Measurements from ENCODE around the gene DENR. TPM values are rescaled to one million over a fixed set of nuclear protein-coding genes. Genes with fewer than 3 reads are reported as not detected.

Gene DENR
- total RNA-seq, 1 experiment from 2014 or later: 83.2 TPM

GRCh38 chr12:122811777-122812176 is 59.2 kb downstream of the DENR start:
- H3K4me3 ChIP-seq (ENCODE audit: low read depth, low read length): no peak overlapping the region
- no peak for DNase-seq
- no peak overlapping the region for H3K4me3 Mint-ChIP-seq (ENCODE audit: unreplicated experiment)
- no peaks in the 10 kb centered on the region for H3K27me3 ChIP-seq (replicated peaks; ENCODE audit: control insufficient read depth, insufficient read depth, low read length)
- peaks cover 6% of the 10 kb centered on the region for H3K4me1 Mint-ChIP-seq (ENCODE audit: low read depth, unreplicated experiment)
- no peak overlapping the region for H3K27ac Mint-ChIP-seq (ENCODE audit: unreplicated experiment)
- ChIA-PET CTCF (no interaction called here), POLR2A (no interaction called here)
- H3K9me3 ChIP-seq: no peaks in the 10 kb centered on the region
- H3K36me3 Mint-ChIP-seq (ENCODE audit: insufficient read depth, unreplicated experiment): no peaks in the 10 kb centered on the region
- intact Hi-C loops (cut with micrococcal nuclease; ENCODE audit: unreplicated experiment): no loop called here
- H3K9me3 Mint-ChIP-seq (ENCODE audit: unreplicated experiment): no peaks in the 10 kb centered on the region
- H3K4me1 ChIP-seq: peaks cover 6% of the 10 kb centered on the region; the same call in 1 of the 2 replicates
- no TSS peak for BruUV-seq (replicated peaks)
- TF ChIP-seq CTCF (IDR thresholded peaks at IDR 0.05; ENCODE audit: insufficient read depth in 1 of 2, low read depth in 1 of 2, low read length in 1 of 2, severe bottlenecking in 1 of 2, unreplicated experiment in 1 of 2): no peak
- H3K36me3 ChIP-seq (ENCODE audit: control insufficient read depth, insufficient read depth, low read length): no peaks in the 10 kb centered on the region
- H3K27me3 Mint-ChIP-seq (ENCODE audit: insufficient read depth, unreplicated experiment): no peaks in the 10 kb centered on the region

GRCh38 chr12:122813310-122813713 is 60.7 kb downstream of the DENR start:
- H3K4me1 ChIP-seq: peaks cover 6% of the 10 kb centered on the region; the same call in 1 of the 2 replicates
- CTCF ChIA-PET: no interaction called here
- BruUV-seq (replicated peaks): no TSS peak
- H3K4me3 Mint-ChIP-seq (ENCODE audit: unreplicated experiment): no peak overlapping the region
- POLR2A ChIA-PET: no interaction called here
- H3K36me3 ChIP-seq (ENCODE audit: control insufficient read depth, insufficient read depth, low read length): no peaks in the 10 kb centered on the region
- peaks cover 6% of the 10 kb centered on the region for H3K4me1 Mint-ChIP-seq (ENCODE audit: low read depth, unreplicated experiment)
- no peaks in the 10 kb centered on the region for H3K27me3 Mint-ChIP-seq (ENCODE audit: insufficient read depth, unreplicated experiment)
- no peak for TF ChIP-seq CTCF (IDR thresholded peaks at IDR 0.05; ENCODE audit: insufficient read depth in 1 of 2, low read depth in 1 of 2, low read length in 1 of 2, severe bottlenecking in 1 of 2, unreplicated experiment in 1 of 2)
- intact Hi-C loops (cut with micrococcal nuclease; ENCODE audit: unreplicated experiment): no loop called here
- H3K27ac Mint-ChIP-seq (ENCODE audit: unreplicated experiment): no peak overlapping the region
- H3K4me3 ChIP-seq (ENCODE audit: low read depth, low read length): no peak overlapping the region
- no peaks in the 10 kb centered on the region for H3K27me3 ChIP-seq (replicated peaks; ENCODE audit: control insufficient read depth, insufficient read depth, low read length)
- H3K9me3 ChIP-seq: no peaks in the 10 kb centered on the region
- no peak for DNase-seq
- H3K9me3 Mint-ChIP-seq (ENCODE audit: unreplicated experiment): no peaks in the 10 kb centered on the region
- H3K36me3 Mint-ChIP-seq (ENCODE audit: insufficient read depth, unreplicated experiment): no peaks in the 10 kb centered on the region

GRCh38 chr12:122819209-122819785 is 66.7 kb downstream of the DENR start:
- no peak for TF ChIP-seq CTCF (IDR thresholded peaks at IDR 0.05; ENCODE audit: insufficient read depth in 1 of 2, low read depth in 1 of 2, low read length in 1 of 2, severe bottlenecking in 1 of 2, unreplicated experiment in 1 of 2)
- ChIA-PET CTCF (interaction anchor here (1.2 kb wide), 1 partner anchor 24 kb away, joined by 3 read pairs; no protein-coding TSS in a partner anchor), POLR2A (no interaction called here)
- BruUV-seq (replicated peaks): no TSS peak
- H3K9me3 Mint-ChIP-seq (ENCODE audit: unreplicated experiment): no peaks in the 10 kb centered on the region
- no peaks in the 10 kb centered on the region for H3K9me3 ChIP-seq
- intact Hi-C loops (cut with micrococcal nuclease; ENCODE audit: unreplicated experiment): no loop called here
- H3K4me1 ChIP-seq: no peaks in the 10 kb centered on the region
- H3K36me3 Mint-ChIP-seq (ENCODE audit: insufficient read depth, unreplicated experiment): no peaks in the 10 kb centered on the region
- no peak overlapping the region for H3K27ac Mint-ChIP-seq (ENCODE audit: unreplicated experiment)
- no peak overlapping the region for H3K4me3 Mint-ChIP-seq (ENCODE audit: unreplicated experiment)
- no peaks in the 10 kb centered on the region for H3K27me3 ChIP-seq (replicated peaks; ENCODE audit: control insufficient read depth, insufficient read depth, low read length)
- no peaks in the 10 kb centered on the region for H3K27me3 Mint-ChIP-seq (ENCODE audit: insufficient read depth, unreplicated experiment)
- DNase-seq: no peak
- no peaks in the 10 kb centered on the region for H3K4me1 Mint-ChIP-seq (ENCODE audit: low read depth, unreplicated experiment)
- no peak overlapping the region for H3K4me3 ChIP-seq (ENCODE audit: low read depth, low read length)
- no peaks in the 10 kb centered on the region for H3K36me3 ChIP-seq (ENCODE audit: control insufficient read depth, insufficient read depth, low read length)
